ENCODE results near the gene PXMP2. TPM values are rescaled to one million over a fixed set of nuclear protein-coding genes. Genes with fewer than 3 reads are reported as not detected.

PXMP2 gene
- total RNA-seq, 4 donors from 2014 or later, result 22.6 to 91.4 (median 31.9) TPM

DNA sequence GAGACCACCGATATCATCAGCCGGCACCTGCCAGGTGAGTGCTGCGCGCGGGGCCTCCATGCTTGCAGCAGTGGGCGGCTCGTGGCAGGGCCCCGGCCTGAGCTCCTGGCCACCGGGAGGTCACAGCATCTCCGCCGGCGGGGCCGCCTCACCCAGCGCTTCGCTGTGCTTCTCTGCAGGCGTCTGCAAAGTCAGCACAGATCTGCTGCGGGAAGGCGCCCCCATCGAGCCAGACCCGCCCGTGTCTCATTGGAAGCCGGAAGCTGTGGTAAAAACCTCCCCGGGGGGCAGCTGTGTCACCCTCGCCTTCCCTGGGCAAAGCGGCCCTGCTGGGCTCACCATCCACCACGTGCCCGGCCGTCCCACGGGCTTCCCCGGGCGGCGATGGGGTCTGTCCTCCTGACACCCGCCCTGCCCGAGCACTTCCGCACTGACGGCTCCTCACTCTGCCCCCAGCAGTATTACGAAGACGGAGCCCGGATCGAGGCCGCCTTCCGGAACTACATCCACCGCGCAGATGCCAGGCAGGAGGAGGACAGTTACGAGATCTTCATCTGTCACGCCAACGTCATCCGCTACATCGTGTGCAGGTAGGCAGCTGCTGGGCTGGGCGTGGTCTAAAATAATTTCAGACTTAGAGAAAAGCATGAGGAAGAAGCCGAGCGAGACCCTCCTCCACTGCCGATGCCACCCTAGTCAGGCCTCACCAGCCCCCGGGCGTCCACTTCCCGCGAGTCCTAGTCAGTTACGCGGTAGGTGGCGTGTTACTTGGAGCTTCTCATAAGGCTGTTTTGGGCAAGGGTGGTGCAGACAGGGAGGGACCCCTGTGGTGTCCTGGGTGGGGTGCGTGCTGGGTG is 30.4 kb downstream of the PXMP2 start:
- DNase-seq (ENCODE audit: low spot score), result no peak
- no peak for ATAC-seq (ENCODE audit: low FRiP score)
- TF ChIP-seq, protein P1, sequence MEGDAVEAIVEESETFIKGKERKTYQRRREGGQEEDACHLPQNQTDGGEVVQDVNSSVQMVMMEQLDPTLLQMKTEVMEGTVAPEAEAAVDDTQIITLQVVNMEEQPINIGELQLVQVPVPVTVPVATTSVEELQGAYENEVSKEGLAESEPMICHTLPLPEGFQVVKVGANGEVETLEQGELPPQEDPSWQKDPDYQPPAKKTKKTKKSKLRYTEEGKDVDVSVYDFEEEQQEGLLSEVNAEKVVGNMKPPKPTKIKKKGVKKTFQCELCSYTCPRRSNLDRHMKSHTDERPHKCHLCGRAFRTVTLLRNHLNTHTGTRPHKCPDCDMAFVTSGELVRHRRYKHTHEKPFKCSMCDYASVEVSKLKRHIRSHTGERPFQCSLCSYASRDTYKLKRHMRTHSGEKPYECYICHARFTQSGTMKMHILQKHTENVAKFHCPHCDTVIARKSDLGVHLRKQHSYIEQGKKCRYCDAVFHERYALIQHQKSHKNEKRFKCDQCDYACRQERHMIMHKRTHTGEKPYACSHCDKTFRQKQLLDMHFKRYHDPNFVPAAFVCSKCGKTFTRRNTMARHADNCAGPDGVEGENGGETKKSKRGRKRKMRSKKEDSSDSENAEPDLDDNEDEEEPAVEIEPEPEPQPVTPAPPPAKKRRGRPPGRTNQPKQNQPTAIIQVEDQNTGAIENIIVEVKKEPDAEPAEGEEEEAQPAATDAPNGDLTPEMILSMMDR (IDR thresholded peaks at IDR 0.05), result no peak

DNA sequence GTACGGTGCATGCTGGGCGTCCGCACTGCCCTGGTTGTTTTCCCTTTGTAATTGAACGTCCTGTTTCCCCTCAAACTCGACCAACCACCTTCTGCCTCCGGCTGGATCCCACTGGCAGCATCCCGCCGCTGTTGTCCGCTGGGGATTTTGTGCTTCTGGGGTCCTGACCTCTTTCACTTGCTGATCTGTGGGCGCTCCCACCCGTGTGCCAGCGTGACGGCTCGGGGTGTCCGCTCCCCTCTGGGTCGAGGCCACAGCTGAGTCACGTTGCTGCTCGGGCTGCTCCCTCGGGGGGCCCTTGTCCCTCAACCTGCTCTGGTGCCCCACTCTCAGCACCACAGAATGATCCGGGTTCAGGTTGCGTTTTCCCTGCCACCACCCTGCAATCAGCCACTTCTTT is 31.3 kb downstream of the PXMP2 start:
- ATAC-seq (ENCODE audit: low FRiP score) (no peak), DNase-seq (ENCODE audit: low spot score) (no peak)
- TF ChIP-seq, protein P1 (IDR thresholded peaks at IDR 0.05), result no peak

DNA sequence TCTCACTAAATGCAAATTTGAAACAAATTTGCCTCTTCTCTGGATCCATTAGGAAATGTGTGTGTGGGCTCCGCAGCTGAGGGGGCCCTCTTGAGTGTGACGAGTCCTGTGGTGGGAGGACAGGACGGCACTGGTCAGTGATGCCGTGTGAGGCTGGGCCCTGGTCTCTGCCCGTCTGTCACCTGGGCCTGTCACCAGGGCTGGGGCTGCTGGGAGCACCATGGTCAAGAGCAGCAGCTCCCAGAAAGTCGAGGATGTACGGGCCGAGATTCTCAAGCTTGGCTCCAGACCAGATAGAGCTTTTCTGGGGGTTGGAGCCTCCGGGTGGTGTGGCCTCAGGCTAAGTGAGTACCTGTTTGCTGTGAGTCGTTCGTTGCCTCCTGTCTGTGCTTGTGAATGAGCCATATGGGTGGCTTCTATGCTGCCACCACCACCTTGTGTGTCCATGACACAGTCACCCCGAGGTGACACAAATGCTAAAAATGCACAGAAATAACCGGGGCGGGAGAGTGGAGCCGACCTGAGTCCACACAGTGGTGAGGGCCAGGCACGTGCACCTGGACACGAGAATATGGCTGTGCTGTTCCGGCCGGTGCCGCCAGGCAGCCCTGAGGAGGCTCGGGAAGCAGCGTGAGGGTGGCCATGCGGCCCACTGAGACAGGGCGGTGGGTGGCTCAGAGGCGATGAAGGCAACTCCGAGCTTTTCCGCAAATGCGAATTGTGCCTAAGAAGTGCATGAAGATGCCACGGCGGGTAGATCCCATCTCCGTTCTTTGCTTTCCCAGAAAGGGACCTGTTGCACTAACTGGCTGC is 32.0 kb downstream of the PXMP2 start:
- TF ChIP-seq, protein P1 (IDR thresholded peaks at IDR 0.05), result no peak
- DNase-seq (ENCODE audit: low spot score) (no peak), ATAC-seq (ENCODE audit: low FRiP score) (no peak)

DNA sequence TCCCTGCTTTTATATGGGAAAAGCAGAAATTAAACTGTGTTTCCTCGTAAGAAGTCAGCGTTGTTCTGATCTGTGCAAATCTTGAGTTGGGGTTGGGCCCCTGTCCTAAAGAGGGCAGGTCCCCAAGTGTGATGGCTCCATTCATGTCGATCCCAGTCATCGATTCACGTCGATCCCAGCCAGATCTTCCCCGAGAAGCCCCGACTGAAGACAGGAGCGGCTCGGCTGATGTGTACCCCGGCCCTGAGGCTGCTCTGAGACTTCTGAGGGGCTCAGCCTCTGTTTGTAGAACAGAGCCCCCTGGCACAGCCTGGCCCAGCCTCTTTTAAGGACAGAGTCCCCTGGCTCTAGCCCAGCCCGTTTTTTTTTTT is 32.6 kb downstream of the PXMP2 start:
- no peak for ATAC-seq (ENCODE audit: low FRiP score)
- DNase-seq (ENCODE audit: low spot score), result no peak
- TF ChIP-seq, protein P1 (IDR thresholded peaks at IDR 0.05), result no peak

DNA sequence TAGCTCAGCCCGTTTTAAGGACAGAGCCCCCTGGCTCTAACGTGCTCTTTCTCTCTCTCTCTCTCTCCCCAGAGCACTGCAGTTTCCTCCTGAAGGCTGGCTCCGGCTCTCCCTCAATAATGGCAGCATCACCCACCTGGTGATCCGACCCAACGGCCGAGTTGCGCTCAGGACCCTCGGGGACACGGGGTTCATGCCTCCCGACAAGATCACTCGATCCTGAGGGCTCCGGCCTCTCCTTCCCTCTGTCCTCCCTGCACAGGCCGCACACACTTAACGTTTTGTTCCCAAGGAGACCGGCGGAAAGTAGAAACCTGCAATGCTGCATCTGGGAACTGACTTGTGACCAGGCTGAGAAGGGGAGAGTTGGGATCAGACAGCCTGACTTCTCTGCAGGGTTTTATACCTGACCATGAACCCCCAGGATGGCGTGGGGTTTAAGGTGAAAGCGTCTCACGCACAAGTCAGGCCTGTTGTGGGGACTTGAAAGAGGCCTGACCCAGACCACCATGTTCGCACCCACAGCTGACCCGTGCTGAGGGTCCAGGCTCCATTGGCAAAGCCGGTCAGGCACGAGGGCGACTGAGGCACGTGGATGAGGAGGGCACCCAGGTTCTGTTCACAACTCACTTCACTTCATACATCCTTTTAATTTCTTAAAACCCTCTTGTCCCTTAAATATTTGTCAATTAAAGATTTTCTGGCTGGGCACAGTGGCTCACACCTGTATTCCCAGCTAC is 33.4 kb downstream of the PXMP2 start:
- no peak for ATAC-seq (ENCODE audit: low FRiP score)
- TF ChIP-seq, protein P1 (IDR thresholded peaks at IDR 0.05), result no peak
- DNase-seq (ENCODE audit: low spot score), result no peak

DNA sequence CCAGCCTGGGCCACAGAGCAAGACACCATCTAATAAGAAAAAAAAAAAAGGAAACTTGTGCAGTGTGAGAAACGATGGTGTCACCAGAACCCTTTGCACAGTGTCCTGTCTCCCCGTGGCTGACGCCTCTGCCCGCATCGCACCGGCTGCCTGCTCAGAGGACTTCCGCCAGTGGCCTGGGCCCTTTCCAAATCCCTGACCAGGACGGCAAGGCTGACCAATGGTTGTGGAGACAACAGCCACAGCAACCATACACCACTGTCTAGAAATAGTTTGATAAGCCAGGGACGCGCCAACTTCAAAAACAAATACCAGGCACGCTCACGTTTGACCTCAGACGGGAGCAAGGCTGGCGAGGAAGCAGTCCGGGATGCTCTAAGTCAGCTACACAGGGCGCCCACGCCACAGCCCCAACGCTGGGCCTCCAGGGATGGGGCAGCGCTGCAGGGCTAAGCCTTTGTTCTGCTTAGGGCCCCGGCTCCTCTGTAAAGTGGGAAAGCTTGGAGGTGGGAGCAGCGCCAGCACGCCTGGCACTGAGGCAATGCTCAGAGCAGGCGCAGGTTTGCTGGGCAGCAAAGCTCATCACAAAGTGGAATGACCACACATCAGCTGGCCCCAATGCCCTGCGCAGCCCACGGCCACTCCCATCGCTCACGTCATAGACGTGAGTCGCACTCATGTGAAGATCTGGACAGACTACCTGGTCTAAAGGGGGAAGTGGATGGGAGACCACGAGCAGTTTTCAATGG is 35.8 kb downstream of the PXMP2 start:
- TF ChIP-seq, protein P1 (IDR thresholded peaks at IDR 0.05), result no peak
- DNase-seq (ENCODE audit: low spot score), result no peak
- no peak for ATAC-seq (ENCODE audit: low FRiP score)
